Measurements from ENCODE around the gene POLL.

The POLL gene

GRCh38 chr10:101573885-101574753 lies 13.9 kb downstream of the POLL start:
- DNase-seq, result no peak

DNA sequence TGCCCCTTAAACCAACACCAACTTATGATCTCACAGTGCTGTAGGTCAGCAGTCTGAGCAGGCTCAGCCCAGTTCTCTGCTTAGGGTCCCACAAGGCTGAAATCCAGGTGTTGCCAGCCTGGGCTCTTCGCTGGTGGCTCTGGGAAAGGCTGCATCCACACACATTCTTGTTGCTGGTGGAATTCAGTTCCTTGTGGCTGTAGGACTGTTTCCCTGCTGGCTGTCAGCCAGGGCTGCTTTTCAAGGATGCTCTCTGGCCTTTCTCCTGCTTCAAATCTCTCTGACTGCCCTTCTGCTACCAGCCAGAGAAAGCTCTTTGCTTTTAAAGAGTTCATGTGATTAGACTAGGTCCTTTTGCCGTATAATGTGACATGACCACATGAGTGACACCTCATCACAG lies 15.3 kb downstream of the POLL start:
- DNase-seq, result no peak

DNA sequence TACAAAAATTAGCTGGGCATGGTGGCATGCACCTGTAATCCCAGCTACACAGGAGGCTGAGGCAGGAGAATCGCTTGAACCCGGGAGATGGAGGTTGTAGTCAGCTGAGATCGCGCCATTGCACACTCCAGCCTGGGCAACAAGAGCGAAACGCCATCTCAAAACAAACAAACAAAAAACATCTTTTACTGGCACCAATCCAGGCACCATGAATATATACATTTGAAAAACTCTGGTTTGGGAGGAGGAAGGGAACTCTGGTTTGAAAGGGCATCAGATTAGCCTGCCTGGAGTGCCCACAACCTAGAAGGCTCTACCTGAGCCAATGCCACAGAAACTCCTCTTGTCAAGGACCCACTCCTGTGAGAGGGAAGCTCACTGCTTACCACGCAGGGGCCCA lies 15.9 kb downstream of the POLL start:
- DNase-seq, result no peak

DNA sequence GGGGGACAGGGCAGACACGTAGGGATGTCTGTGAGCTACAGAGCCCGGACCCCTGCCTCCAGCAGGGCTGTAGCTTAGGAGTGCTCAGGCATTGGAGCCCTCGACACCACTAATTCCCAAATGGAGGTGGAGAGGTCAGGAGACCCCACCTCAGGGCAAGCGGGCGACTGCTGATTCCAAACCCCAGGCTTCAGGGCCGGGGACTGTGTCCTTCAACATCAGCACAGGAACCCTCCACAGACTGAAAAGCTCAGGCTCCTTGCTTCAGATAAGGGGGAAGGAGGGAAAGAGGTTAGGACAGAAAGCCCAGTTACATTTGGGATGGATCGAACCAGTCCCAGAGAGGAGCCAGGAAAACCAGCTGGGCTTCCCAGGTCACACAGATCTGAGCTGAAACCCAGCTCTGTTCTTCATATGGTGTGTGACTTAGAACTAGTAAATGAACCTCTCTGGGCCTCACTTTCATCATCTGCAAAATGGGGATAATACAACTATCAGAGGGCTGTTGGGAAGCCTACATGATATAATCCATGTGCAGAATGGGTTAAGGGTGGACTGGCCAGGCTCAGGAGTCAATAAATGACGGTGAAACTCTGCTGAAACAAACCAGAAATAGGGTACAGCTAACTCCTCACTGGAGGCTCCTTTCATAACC lies 16.7 kb downstream of the POLL start:
- DNase-seq, result no peak

DNA sequence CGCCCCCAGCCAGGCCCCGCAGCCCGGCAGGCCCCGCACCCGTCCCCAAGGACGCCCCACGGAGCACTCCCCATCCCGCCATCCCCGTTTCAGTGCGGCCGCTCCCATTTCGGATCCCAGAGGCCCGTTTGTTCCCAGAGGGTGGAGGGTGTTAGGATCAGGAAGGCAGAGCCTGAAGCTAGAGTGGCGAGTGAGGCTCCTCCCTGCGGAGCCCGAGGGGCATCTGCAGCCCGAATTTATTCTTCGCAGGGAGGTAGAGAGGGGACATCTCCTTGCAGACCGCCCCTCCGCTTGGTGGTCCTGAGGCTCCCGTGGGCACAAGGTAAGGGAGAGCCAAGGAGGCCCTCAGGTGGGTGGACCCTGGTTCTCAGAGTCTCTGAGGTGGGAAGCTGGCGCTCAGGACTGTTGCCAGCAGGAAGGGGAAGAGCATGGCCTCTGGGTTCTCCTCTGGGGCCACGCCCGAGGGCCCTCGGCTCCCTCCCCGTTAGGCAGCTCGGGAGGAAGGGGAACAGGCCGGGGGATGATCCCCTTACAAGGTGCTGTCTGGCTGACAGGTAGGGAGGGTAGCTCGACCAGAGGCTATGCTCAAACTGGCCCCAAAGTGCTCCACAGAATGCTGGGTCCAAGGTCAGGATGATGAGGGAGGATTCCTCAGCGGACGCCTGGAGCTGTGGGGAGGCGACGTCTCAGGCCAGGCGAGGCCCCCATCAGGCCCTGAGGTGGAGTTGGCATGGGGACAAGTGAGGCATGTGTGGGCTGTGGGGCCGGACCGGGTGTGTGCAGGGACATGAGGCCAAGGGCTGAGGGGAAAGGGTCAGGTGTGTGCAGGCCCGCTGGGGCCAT lies 17.4 kb downstream of the POLL start:
- DNase-seq, result no peak

- no peak for DNase-seq
These were observed 18.2 kb downstream of the POLL start for GRCh38 chr10:101569622-101570427.

DNA sequence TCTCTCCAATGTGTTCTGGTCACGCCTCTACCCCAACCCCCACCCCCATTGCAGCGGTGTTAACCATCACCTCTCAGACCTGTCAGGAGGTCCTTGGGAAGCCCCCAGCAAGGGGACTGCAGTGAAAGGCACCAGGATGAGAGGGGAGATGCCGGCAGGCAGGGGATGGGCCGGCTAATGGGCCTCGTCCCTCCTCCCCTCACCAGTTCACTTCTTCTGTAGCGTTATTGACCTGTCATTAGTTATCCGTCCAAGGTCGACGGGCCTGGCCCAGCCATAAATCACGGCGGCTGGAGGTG lies 18.8 kb downstream of the POLL start:
- DNase-seq, result no peak

GRCh38 chr10:101568054-101568745 lies 19.9 kb downstream of the POLL start:
- DNase-seq, result no peak

DNA sequence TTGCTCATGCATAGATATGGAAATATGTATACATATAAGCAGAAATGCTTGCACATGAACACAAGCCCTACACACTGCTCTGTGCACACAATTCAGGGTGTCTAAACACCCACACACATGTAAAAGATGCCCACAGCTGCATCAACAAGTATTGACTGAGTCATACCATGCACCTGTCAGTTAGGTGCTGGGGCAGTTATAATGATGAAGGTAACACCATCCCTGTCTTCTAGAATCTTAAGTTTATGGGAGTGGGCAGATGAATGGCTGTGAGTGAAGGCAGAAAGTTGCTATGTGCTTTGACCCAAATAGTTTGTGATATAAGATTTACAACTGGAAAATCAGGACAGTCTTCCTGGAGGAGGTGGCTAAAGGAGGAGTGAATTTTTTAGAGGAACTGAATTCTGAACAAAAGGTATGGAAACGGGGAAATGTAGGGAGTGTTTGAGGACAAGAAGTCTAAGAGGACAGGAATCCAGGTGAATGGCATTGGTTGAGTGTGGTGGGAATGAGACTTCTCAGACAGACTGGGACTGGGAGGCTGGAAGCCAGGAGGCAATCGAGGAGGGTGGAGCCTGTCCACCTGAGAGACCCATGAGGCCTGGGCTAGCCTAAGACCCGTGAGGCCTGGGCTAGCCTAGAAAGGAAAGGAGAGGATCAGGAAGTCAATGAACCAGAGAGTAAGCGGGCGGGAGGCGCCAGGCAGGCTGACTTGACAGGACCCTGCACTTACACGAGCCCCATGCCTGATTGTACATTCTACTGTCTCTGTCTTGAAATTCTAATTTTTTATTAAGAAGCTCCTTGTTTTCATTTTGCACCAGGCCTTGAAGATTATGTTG lies 20.7 kb downstream of the POLL start:
- DNase-seq, result no peak

- DNase-seq, result no peak
These were observed 21.5 kb downstream of the POLL start for GRCh38 chr10:101566333-101567164.

- no peak for DNase-seq
These were observed 22.1 kb downstream of the POLL start for GRCh38 chr10:101565936-101566332.

GRCh38 chr10:101565370-101565900 lies 22.6 kb downstream of the POLL start:
- DNase-seq, result no peak

DNA sequence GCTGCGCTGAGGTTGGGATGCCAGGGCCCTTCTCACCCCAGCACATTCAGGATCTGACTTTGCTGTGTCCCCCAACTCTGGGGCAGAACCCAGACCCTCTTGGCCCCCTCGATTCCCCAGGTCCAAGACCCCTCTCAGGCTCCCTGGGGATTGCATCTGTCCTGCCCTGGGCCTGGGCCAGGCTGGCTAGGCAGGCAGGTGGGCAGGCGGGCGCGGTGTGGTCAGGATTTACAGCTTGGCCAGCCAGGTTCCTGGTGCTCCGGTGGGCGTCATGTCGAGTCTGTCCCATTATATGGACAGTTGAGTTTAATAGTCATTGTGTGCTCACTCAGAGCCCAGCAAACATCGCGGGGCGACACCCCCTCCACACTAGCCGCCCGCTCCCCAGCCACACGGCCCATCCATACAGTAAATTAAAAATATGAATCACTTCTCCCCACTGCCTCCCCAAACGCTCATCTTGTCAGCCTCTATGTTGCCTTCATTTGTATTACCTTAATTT lies 23.5 kb downstream of the POLL start:
- DNase-seq, result no peak

DNA sequence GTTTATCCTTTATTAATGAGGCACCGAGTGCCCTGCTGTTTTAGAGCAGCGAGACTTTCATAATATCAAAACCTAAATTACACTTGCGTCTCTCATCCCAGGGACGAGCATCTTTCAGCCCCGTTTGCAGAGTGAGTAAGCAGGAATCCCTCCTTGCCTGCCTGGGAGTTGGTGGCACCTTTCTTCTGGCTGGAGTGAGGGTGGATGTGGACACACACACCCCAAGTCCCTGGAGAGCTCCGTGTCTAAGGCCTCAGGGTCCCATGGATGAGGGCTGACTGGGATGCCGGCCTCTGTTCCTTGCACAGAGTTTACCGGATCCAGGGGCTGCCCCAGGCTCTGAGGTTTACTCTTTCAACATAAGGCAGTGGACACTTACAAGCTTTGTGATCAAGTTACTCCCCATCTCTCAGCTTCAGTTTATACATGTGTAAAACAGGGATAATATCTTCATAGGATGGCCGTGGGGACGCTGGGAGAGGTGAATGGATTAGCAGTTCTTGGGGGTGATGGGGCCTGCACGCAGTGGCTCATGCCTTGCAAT lies 24.5 kb downstream of the POLL start:
- no peak for DNase-seq

- DNase-seq, result no peak
These were observed 25.1 kb downstream of the POLL start for GRCh38 chr10:101563007-101563406.

GRCh38 chr10:101562231-101562630 lies 25.8 kb downstream of the POLL start:
- no peak for DNase-seq

- DNase-seq, result no peak
These were observed 26.8 kb downstream of the POLL start for GRCh38 chr10:101561068-101561915.

GRCh38 chr10:101560298-101561067 lies 27.6 kb downstream of the POLL start:
- DNase-seq, result no peak
